ENCODE results near the gene SLC35E1. TPM values are rescaled to one million over a fixed set of nuclear protein-coding genes. Genes with fewer than 3 reads are reported as not detected.

SLC35E1 gene
- total RNA-seq, 1 donor from 2014 or later: 70.0 TPM

- DNase-seq (ENCODE audit: low spot score): no peak
- H3K4me1 Mint-ChIP-seq (ENCODE audit: low read depth): peaks cover 23% of the 10 kb centered on the region
- no peaks in the 10 kb centered on the region for H3K27me3 Mint-ChIP-seq (ENCODE audit: low read depth)
- H3K4me3 Mint-ChIP-seq (ENCODE audit: unreplicated experiment): no peak overlapping the region
- no peaks in the 10 kb centered on the region for H3K36me3 Mint-ChIP-seq (ENCODE audit: low read depth)
- no peak for TF ChIP-seq CTCF (IDR thresholded peaks at IDR 0.05)
- H3K9me3 Mint-ChIP-seq (ENCODE audit: low read depth): no peaks in the 10 kb centered on the region
- H3K27ac Mint-ChIP-seq (ENCODE audit: unreplicated experiment): no peak overlapping the region
These were observed 22.5 kb upstream of the SLC35E1 start for GRCh38 chr19:16594681-16595091.

GRCh38 chr19:16594131-16594586, 21.9 kb upstream of the SLC35E1 start:
- no peak for TF ChIP-seq CTCF (IDR thresholded peaks at IDR 0.05)
- Mint-ChIP-seq H3K9me3 (ENCODE audit: low read depth) (no peaks in the 10 kb centered on the region), H3K4me1 (ENCODE audit: low read depth) (peaks cover 29% of the 10 kb centered on the region), H3K36me3 (ENCODE audit: low read depth) (no peaks in the 10 kb centered on the region), H3K27ac (ENCODE audit: unreplicated experiment) (no peak overlapping the region), H3K4me3 (ENCODE audit: unreplicated experiment) (no peak overlapping the region), H3K27me3 (ENCODE audit: low read depth) (no peaks in the 10 kb centered on the region)
- no peak for DNase-seq (ENCODE audit: low spot score)

- Mint-ChIP-seq H3K27ac (ENCODE audit: unreplicated experiment) (no peak overlapping the region), H3K4me3 (ENCODE audit: unreplicated experiment) (no peak overlapping the region), H3K4me1 (ENCODE audit: low read depth) (peaks cover 33% of the 10 kb centered on the region), H3K27me3 (ENCODE audit: low read depth) (no peaks in the 10 kb centered on the region), H3K36me3 (ENCODE audit: low read depth) (no peaks in the 10 kb centered on the region), H3K9me3 (ENCODE audit: low read depth) (no peaks in the 10 kb centered on the region)
- DNase-seq (ENCODE audit: low spot score): no peak
- no peak for TF ChIP-seq CTCF (IDR thresholded peaks at IDR 0.05)
These were observed 21.0 kb upstream of the SLC35E1 start for GRCh38 chr19:16593181-16593580.

- Mint-ChIP-seq H3K9me3 (ENCODE audit: low read depth) (no peaks in the 10 kb centered on the region), H3K27me3 (ENCODE audit: low read depth) (no peaks in the 10 kb centered on the region), H3K36me3 (ENCODE audit: low read depth) (no peaks in the 10 kb centered on the region), H3K4me1 (ENCODE audit: low read depth) (peaks cover 43% of the 10 kb centered on the region), H3K4me3 (ENCODE audit: unreplicated experiment) (no peak overlapping the region), H3K27ac (ENCODE audit: unreplicated experiment) (no peak overlapping the region)
- no peak for DNase-seq (ENCODE audit: low spot score)
- no peak for TF ChIP-seq CTCF (IDR thresholded peaks at IDR 0.05)
These were observed 19.8 kb upstream of the SLC35E1 start for GRCh38 chr19:16591803-16592556.

GRCh38 chr19:16590876-16591802, 18.9 kb upstream of the SLC35E1 start:
- no peak overlapping the region for H3K4me3 Mint-ChIP-seq (ENCODE audit: unreplicated experiment)

More at GRCh38 chr19:16590876-16591802, 18.9 kb upstream of the SLC35E1 start:
- no peak for TF ChIP-seq CTCF (IDR thresholded peaks at IDR 0.05)
- H3K27ac Mint-ChIP-seq (ENCODE audit: unreplicated experiment): no peak overlapping the region
- H3K27me3 Mint-ChIP-seq (ENCODE audit: low read depth): no peaks in the 10 kb centered on the region
- DNase-seq (ENCODE audit: low spot score): no peak
- no peaks in the 10 kb centered on the region for H3K9me3 Mint-ChIP-seq (ENCODE audit: low read depth)
- H3K36me3 Mint-ChIP-seq (ENCODE audit: low read depth): no peaks in the 10 kb centered on the region
- peaks cover 51% of the 10 kb centered on the region for H3K4me1 Mint-ChIP-seq (ENCODE audit: low read depth)

Data from chondrocyte (in vitro differentiated cells).